GM18502 (cell line): ENCODE measurements around the gene BORA.
"Not testable (repeated sequence)": the region's sequence is repeated elsewhere in the genome, so short reads cannot be mapped to it uniquely, and the experiment has no call there.

Experiments
- ATAC-seq: cut with Tn5 transposase; IDR thresholded peaks from one replicate; pipeline ENCODE4 v1.9.1; 2021; ENCODE audit warnings: mild to moderate bottlenecking; ENCODE audit not compliant: unreplicated experiment, poor library complexity

BORA gene

DNA sequence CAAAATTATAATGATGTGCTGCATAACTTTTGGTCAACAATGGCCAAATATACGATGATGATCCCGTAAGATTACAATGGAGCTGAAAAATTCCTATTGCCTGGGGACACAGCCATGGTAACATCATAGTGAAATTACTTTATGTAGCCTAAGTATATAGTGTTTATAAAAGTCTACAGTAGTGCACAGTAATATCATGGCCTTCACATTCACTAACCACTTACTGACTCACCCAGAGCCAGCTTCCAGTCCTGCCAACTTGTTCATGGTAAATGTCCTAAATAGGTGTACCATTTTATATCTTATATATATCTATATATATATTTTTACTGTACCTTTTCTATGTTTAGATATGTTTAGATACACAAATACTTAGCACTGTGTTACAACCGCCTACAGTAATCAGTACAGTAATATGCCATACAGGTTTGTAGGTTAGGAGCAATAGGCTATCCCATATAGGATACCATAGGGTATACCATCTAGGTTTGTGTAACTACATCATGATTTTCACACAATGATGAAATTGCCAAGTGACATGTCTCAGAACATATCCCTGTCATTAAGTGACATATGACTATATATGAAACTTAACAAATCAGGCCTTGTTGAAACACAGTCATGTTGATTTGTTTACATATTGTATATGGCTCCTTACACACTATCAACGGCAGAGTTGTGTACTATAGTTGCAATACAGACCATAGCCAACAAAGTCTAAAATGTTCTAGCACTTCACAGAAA, 30.2 kb downstream of the BORA start:
- ATAC-seq, result no peak

DNA sequence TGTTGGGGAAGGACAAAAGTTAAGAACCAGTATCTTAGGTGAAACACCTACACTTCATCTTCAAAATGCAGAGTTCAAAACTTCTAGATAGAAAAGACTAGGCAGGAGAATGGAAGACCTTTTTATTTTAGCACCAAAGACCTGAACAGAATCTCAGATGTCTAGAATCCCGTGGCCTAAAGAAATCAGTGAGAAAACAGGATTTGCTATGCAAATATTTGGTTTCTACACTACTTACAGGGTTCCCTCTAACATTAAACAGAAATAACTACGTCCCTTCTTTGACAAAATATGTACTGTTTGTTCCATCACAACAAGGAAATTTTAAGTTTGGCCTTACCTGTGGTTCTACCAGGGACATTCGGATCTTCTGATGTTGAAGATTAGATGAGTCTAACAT, 32.5 kb downstream of the BORA start:
- no peak for ATAC-seq

DNA sequence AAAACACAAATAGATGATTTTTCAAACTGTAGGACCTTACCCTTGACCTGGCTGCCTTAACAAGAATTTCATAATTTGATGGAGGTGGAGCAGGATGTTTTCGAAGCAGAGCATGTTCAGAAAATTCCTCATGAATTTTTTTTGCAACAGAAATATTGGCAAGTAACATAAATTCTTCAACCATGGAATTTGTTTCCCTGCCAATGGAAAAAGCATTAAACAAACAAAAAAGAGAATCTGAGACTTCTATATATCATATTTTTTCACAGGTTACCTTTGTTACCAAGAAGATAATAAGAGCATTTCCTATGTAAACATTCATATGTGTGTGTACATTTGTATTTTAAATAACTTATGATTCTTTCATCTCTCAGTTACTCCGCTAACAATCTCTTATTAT, 35.7 kb downstream of the BORA start:
- ATAC-seq, result no peak

DNA sequence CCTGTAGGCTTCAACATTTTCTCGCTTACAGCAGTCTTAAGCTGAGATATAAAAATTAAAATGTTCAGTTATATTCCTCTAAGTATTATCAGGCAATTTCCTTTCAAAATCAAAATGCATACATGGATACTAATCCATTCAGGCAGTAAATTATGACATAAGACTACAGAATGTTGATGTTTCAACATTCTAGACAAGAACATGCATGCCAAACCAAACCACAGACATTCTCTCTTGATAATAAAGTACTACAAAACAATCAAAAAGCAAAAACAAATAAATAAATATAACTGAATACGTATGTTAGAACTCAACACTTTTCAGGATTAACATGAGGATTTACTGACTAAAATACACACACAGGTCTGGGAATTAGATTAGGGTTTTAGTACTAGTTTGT, 46.3 kb downstream of the BORA start:
- no peak for ATAC-seq

DNA sequence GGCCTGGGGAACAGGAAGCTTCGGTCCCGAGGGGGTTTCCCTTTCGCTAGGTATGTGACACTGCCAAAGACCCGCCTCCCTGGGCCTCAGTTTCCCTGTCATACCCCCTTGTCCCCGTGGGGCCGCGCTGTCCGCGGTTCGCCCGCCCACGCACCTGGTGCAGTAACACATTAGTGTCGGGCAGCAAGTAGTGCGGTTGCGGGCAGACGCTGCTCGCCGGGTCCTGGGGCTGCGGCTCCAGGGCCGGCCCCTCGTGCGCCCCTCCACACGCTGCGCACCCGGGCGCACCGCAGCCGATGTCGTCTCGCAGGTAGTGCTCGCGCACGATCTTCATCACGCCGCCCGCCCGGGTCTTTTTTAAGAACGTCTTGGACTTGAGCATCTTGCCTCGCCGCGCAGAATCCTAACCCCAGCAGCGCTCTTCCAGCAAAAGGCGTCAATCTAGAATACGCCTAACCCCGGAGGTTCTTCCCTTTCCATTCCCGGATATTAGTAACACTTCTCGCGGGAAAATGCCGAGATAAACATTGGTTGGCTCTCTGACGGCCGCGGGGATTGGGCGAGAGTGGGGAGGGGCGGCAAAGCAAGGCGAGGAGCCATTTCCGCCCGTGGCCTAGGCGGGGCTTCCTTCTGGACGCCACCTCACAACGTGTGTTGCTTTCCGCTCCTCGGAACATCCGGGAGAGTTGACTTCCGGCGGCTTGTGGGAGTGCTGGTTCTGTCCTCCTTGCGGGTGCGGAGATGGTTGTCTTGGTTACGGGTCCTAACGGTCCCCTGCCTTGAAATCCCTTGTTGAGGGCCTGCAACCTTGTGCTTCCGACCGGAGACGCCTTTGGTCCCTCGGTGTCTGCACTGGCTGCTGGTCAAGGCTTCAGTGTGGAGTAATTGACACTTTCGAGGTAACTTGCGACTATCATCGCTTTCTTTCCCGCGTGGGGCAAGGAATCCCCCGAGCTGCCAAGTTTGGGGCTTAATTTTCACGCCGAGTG, 54.0 kb downstream of the BORA start, which contains the start of the genes DIS3 and PIBF1:
Gene DIS3, minus strand, starts transcription at position 450 of the 989 bp plus-strand sequence. Its CDS starts 68 bp downstream, at position 382.
Gene PIBF1, plus strand, starts transcription at position 683 of the 989 bp plus-strand sequence. CDS start 1,337 bp downstream, outside the sequence.
- ATAC-seq, result peak; percentile 95

DNA sequence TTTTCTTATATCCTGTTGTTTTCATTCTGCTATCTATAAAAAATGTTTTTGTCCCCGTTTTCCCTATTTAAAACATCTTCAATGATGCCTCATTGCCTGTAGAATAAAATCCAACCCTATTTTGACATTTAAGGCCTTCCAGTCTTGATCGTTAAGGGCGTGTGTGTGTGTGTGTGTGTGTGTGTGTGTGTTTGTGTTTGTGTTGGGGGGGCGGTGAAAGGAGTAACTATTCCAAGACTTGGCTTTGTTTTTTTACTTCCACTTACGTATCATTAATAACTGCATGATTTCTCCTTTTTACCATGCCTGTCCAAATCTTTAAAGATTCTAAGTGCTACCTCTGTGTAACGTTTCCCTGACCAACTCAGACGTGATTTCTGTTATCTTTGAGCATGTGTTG, 55.0 kb downstream of the BORA start:
- no peak for ATAC-seq

GRCh38 chr13:72784679-72785078, 57.0 kb downstream of the BORA start:
- ATAC-seq, result not testable (repeated sequence)

- no peak for ATAC-seq
Measured at GRCh38 chr13:72788831-72789230, 61.1 kb downstream of the BORA start.

DNA sequence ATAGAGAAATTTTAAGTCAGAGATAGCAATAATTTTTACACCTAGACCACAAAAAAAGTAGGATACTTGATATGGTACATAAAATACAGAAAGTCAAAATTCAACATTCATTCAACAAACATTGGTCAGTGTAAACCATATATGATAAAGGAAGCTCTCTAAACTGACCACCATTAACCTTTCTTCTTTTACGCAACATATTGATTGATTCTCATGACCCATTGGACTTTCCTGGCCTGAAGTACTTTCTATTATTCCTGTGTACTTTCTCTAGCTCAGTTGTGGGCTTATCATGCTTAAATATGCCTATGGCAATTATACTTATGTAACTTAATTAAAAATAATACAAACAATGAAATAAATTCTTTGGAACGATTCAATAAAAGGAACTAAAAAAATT, 64.9 kb downstream of the BORA start:
- ATAC-seq, result no peak

DNA sequence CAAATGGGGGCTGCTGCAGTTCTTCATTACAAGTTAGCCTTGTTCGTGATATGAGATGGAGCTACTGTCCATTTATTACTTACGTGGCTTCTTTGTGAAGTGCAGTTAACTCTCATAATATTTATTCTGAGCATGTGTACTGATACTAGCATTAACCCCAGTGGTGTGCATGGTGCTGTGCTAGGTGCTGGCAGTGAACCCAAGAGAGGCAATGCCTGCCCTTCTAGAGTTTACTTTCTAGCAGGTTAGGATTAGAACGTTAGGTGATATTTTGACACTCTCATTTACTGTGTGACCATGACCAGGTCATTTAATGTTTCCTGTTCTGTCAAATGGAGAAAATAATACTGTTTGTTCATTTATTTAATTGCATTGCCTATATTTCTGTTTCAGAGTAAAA, 71.1 kb downstream of the BORA start:
- ATAC-seq, result no peak

DNA sequence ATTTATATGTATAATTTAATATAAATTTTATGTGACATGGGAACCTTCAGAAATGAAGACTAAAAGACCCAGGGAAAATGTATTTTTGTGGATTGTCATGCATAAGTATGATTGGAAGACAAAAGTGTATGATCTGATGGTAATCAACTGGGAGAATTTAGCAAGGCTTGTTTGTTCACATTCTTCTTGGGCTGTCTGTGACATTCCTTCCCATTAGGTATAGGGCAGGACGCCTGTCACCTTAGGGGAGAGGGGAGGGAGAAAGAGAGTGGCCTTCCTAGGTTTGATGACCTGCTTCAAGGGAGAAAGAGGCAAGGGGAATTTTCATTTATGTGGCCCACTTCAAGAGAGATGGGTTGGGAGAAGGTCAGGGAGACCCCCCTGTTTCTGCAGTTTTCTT, 76.6 kb downstream of the BORA start:
- ATAC-seq, result no peak
